ENCODE results near the gene C1orf159.
A peak's percentile ranks its signal among the peaks of the same experiment; 100 is the strongest.
"Not testable (repeated sequence)": the region's sequence is repeated elsewhere in the genome, so short reads cannot be mapped to it uniquely, and the experiment has no call there.

C1orf159 gene

GRCh38 chr1:1079408-1080121 lies 36.3 kb downstream of the C1orf159 start:
- DNase-seq = peak in 1 of 2 experiments; percentile 47

DNA sequence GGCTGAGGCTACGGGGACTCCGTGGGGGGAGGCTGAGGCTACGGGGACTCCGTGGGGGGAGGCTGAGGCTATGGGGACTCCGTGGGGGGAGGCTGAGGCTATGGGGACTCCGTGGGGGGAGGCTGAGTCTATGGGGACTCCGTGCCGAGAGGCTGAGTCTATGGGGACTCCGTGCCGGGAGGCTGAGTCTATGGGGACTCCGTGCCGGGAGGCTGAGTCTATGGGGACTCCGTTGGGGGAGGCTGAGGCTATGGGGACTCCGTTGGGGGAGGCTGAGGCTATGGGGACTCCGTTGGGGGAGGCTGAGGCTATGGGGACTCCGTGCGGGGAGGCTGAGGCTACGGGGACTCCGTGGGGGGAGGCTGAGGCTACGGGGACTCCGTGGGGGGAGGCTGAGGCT lies 38.5 kb downstream of the C1orf159 start:
- DNase-seq = not testable (repeated sequence)

GRCh38 chr1:1075148-1075935 lies 40.5 kb downstream of the C1orf159 start:
- no peak for DNase-seq

- no peak for DNase-seq
Observed at GRCh38 chr1:1074631-1075147, 41.2 kb downstream of the C1orf159 start.

DNA sequence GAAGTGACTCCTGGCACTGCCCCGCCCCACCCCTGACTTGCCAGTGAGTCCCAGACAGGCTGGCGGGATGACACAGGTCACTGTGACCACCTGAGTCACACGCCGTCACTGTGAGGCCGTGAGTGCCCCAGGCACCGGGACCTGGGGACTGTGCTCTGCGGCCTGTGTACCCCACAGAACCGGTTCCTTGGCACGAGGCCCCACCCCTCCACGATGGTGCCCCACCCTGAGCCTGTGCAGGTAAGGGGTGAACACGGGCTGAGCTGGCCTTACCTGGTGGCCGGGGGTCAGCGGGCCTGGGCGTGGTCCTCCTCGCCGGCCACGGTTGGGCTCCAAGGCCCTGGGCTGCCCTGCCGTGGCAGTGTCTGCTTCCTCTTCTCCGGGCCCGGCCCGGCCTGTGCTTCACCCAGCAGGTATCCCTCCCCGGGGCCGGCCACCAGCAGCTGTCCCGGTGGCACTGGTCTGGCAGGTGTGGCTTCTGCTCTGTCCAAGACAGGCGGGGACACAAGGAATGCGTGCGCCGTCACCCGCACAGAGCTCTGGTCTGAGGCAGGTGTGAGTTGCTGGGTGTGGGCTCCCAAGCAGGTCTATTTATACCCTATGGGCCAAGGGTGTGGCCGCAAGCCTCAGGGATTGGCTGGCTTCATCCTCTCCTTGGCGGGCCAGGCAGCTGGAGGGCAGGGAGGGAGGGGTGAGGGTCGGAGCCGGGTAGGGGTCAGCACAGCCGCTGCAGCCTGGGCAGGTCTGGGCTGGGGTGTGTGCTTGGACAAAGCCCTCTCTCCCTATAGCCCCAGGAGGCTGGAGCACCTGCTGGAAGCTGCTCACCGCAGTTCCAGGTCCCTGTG lies 41.9 kb downstream of the C1orf159 start, which contains the start of gene RNF223:
Gene RNF223 (minus strand): TSS at position 564 of the 845 bp plus-strand sequence. CDS start 1,740 bp downstream, outside the sequence.
- DNase-seq = peak; percentile 15 to 38

GRCh38 chr1:1072849-1073742 lies 42.8 kb downstream of the C1orf159 start:
- DNase-seq = no peak

DNA sequence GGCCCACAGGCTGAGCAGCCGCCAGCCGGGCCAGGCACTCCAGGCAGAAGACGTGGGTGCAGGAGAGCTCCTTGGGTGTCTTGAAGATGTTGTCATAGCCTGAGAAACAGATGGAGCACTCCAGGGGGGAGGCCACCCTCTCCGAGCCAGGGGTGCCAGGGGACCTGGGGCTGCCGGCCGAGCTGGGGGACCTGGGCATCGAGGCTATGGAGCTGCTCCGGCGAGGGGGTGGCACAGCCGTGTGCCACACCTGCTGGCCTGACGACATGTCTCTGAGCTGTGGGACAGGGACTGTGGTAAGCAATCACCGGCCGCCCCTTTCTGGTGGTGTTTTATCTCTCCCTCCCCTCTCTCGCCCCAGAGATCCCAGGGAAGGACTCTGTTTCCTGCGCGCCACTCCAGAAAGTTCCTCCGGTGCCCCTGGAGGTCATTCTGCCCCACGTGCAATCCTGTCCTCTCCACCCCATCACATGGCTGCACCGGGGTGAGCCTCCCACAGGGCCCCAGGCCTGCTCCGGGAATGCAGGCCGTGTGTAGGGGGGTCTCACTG lies 43.5 kb downstream of the C1orf159 start:
- no peak for DNase-seq

GRCh38 chr1:1071486-1072298 lies 44.2 kb downstream of the C1orf159 start:
- no peak for DNase-seq

GRCh38 chr1:1069711-1070676 lies 45.9 kb downstream of the C1orf159 start:
- no peak for DNase-seq

DNA sequence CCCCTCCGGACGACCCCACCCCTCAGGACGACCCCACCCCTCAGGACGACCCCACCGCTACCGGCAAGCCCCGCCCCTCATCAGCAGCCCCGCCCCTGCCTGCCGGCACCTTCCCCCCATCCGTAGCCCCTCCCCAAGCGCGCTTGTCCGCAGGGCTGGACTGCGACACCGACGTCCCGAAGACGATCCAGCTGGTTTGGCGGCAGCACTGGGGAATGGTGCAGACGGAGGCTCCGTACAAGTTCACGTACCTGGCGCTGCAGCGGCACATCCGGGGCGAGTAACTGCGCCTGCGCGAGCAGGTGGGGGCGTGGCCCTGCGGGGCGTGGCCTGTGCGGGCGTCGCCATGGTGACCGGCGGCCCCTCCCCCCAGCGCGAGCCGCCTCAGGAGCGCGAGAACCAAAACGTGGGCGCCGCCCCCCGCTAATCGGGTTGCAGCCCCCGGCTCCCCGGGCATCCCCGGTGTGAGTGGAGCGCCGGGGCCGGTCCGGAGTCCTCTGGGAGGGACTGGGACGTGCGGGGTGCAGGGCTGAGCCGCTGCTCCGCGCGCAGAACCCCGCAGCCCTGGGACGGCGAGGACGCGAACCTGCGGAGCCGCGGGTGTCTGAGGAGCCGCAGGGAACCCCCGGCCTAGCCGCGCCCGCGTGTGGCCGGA lies 46.7 kb downstream of the C1orf159 start:
- DNase-seq = peak; percentile 26 to 68

- peak in 1 of 2 experiments; percentile 28 for DNase-seq
Observed at GRCh38 chr1:1068517-1069055, 47.3 kb downstream of the C1orf159 start.

DNA sequence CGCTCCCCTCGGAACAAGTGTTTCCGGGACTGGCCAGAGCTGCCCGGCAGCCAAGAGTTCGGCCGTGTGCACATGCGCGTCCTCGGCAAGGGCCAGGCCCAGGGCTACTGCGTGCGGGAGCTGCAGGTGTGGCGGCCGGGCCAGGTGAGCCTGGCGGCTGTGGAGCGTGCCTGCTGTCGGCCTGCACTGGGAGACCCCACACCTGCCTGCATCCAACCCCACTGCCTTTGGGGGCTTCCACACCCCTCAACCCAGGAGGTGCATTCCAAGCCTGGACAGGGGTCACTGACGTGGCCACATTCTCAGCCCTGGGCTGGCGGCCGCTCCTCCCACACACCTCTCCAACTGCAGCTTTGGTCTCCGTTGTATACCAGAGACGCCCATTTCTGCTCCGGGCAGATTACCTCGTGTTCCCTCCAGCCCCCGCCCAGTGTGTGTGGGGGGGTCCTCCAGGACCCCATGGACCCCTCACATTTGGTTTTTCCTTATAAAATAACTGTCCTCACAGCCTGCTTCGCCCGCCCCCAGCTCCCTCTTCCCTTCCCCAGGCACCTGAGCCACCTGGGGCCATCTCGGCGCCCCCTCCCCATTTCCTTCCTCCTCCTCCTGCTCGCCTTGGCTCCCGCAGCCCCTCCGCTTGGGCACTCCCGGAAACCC lies 47.9 kb downstream of the C1orf159 start:
- DNase-seq = no peak

- no peak for DNase-seq
Observed at GRCh38 chr1:1067284-1067859, 48.5 kb downstream of the C1orf159 start.

DNA sequence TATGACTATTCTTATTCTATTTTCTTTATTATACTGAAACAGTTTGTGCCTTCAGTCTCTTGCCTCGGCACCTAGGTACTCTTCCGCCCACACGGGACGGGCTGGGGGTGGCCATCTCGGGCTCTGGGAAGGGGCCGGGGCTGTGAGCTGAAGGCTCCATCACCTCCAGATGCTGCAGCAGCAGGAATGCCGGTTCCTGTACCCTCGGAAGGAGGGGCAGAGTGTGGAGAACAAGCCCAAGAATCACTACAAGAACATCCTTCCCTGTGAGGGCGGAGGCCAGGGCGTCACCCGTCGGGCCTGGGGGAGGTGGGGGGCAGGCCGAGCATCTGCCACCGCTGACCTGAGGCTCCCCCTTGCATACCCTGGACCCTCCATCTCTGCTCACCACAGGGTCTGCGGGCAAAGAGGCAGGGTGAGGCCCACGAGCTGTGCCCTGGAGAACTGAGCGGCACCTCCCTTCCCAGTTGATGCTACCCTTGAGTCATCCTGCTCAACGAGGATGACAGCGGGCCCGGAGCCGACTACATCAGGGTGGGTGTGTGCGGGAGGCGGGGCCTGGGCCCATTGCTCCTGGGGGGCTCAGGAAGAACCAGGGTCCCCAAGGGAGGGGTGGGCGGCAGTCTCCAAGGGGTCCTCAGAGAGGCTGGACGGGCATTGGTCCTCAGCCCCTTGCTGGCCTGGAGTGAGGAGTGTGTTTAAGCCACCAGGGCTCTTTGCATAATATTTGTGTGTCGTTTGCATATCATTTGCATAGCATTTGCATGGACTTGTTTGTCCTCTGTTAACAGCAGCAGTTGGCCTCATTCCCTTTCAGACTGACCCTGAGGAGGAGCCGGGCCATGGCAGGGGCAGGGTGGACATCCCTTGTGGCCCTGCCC lies 49.2 kb downstream of the C1orf159 start:
- no peak for DNase-seq

DNA sequence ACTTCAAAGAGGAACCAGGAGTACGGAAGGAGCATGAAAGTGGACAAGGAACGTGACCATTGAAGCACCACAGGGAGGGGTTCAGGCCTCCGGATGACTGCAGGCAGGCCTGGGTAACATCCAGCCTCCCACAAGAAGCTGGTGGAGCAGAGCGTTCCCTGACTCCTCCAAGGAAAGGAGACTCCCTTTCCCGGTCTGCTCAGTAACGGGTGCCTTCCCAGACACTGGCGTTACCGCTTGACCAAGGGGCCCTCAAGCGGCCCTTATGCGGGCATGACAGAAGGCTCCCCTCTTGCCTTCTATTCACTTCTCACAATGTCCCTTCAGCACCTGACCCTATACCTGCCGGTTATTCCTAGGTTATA lies 50.0 kb downstream of the C1orf159 start:
- not testable (repeated sequence) for DNase-seq

DNA sequence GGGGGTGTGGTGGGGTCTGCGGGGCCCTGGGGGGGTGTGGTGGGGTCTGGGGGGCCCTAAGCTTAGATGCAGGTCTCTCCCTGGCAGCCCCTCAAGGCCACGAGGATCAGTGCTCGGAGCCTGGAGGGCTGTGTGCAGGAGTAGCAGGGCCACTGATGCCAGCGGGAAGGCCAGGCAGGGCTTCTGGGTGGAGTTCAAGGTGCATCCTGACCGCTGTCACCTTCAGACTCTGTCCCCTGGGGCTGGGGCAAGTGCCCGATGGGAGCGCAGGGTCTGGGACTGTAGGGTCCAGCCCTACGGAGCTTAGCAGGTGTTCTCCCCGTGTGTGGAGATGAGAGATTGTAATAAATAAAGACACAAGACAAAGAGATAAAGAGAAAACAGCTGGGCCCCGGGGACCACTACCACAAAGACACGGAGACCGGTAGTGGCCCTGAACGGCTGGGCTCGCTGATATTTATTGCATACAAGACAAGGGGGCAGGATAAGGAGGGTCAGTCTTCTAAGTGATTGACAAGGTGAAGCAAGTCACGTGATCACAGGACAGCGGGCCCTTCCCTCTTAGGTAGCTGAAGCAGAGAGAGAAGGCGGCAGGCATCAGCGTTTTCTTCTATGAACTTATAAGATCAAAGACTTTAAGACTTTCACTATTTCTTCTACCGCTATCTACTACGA lies 50.5 kb downstream of the C1orf159 start:
- no peak for DNase-seq

Data from SHP77 (cell line).